Erythroblast (primary cell): ENCODE data around the gene YDJC.
"Not testable (repeated sequence)": the region's sequence is repeated elsewhere in the genome, so short reads cannot be mapped to it uniquely, and the experiment has no call there.

Source experiments
- DNase-seq, 2 experiments: peaks; one replicate each; lab custom pipeline; 2025; lab: John Stamatoyannopoulos, UW
- GATA1 ChIP-seq: IDR thresholded peaks from 2 replicates; pipeline ENCODE4 v1.6.1; 2011; ENCODE audit warnings: low read depth, mild to moderate bottlenecking, control low read depth, low read length, moderate library complexity
- POLR2A ChIP-seq: IDR thresholded peaks from 2 replicates; pipeline ENCODE4 v1.6.1; 2011; ENCODE audit warnings: mild to moderate bottlenecking, low read length

YDJC gene

DNA sequence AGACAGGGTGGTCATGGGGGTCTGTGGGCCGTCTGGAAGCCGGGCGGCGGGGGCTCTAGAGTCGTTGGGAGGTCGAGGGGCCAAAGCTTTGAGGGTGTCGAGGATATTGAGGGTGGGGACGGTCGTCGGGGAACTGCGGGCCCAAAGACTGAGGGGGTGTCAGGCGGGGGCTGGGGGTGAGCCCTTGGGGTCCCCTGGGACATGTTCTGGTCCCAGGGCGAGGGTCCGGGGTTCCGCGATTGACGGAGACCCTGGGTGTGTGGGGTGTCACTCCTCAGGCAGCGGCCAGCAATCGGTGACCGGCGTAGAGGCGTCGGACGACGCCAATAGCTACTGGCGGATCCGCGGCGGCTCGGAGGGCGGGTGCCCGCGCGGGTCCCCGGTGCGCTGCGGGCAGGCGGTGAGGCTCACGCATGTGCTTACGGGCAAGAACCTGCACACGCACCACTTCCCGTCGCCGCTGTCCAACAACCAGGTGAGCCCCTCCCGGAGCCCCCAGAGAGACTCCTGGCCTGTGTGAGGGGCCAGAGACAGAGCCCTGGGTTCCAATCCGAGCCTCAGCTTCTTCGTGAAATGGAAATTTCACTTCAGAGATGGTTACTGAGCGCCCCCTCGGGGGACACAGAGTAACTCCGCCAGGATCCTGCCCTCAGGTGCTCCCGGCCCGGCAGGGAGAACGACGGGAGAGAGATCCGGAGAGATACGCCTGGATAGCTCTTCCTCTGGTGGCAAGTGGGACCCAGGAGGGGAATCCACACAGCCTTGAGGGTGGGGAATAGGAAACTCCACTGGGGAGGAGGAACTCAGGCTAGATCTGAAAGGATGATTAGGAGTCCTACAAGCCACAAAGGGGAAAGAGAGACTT lies 13.0 kb upstream of the YDJC start:
- TF ChIP-seq POLR2A (no peak), GATA1 (no peak)
- DNase-seq, result peak; percentile 62 to 75

DNA sequence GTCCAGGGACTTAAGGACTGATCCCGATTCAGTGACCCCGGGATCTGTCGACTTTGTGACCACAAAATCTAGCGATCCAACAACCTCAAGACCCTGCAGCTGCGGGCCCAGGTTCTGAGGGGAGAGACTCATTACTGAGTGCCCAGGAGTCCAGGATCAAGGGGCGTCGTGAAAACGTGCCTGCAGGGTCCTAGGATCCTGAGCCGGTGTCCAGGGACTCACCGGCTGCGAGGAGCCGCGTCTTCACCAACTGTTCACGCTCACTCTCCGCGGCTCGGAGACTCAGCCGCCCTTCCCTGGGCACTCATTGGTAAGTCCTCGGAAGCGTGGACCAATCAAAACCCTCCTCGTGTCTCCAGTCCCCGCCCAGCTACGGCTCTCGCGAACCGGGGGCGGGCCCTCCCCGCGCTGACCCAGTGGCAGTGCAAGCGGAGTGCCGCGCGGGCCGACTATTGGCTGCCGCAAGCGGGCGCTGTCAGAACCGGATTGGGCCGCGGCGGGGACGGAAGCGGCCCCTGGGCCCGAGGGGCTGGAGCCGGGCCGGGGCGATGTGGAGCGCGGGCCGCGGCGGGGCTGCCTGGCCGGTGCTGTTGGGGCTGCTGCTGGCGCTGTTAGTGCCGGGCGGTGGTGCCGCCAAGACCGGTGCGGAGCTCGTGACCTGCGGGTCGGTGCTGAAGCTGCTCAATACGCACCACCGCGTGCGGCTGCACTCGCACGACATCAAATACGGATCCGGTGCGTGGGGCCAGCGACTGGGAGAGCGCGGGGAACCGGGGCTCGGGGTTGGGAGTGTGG lies 12.2 kb upstream of the YDJC start, which contains the start of gene SDF2L1:
SDF2L1 (plus strand) TSS at position 514 of the 795 bp plus-strand sequence; CDS start at position 549, 35 bp downstream.
- DNase-seq, result peak; percentile 98 to 99
- TF ChIP-seq GATA1 (no peak), POLR2A (peak; percentile 70)

DNA sequence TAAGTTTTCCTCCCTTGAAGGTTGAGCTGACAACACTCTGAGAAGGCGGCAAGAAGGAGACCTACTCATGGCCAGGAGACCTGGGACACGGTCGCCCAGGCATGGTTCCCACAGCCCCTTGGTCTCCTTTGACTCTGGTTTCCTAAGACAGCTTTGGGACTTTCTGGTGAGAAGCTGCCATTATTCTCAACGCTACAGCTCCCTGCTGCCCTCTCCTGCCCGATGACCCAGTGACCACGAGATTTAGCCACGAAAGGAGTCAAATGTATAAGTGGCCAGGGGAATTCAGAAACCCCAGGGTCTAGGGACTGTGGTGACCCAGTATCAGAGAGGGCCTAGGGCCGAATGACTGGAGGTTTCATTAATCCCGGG lies 11.6 kb upstream of the YDJC start:
- TF ChIP-seq POLR2A, result no peak
- TF ChIP-seq GATA1, result no peak
- DNase-seq, result peak; percentile 58 to 71

DNA sequence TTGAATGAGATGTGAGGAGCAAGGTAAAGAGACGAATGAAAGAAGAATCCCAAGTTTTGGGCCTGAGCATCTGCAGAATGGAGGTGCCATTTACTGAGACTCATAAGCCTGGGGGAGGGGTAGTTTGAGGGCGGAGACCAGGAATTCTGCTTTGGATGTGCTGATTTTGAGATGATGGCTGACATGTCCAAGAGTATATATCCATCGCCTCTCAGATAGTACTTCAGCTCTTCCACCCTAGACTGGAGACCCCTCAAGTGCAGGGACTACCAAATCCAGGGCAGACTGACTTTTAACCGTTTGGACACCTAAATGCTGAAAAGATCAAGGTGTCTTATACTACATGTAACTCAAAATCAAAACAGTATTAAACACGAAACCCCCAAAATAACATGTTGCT lies 11.0 kb upstream of the YDJC start:
- TF ChIP-seq GATA1, result no peak
- TF ChIP-seq POLR2A, result no peak
- DNase-seq, result no peak

DNA sequence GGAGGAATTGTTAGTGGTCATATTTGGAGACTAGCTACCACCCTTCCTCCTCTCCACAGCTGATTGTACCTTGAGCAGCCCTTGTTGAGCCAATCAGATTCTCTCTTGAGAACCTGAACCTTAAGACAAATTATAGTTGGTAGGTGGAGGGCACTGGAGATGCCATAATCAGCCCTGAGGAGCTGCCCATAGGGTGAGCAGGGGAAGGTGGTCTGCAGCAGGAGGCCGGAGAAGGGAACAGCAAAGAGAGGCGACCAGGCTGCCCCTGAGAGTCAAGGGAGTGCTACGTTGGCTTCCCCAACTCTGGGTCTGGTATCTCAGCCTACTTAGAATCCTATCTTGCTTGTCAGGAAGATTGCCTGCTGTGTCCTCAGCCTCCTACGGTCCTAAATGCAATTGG lies 9.5 kb upstream of the YDJC start:
- no peak for TF ChIP-seq GATA1
- TF ChIP-seq POLR2A, result no peak
- no peak for DNase-seq

DNA sequence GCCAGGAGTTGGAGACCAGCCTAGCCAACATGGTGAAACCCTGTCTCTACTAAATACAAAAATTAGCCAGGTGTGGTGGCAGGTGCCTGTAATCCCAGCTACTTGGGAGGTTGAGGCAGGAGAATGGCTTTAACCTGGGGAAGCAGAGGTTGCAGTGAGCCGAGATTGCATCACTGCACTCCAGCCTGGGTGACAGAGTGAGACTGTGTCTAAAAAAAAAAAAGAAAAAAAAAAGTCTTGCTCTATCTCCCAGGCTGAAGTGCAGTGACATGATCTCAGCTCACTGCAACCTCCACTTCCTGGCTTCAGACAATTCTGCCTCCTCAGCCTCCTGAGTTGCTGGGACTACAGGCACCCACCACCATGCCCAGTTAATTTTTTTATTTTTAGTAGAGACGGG lies 7.6 kb upstream of the YDJC start:
- DNase-seq, result not testable (repeated sequence)

DNA sequence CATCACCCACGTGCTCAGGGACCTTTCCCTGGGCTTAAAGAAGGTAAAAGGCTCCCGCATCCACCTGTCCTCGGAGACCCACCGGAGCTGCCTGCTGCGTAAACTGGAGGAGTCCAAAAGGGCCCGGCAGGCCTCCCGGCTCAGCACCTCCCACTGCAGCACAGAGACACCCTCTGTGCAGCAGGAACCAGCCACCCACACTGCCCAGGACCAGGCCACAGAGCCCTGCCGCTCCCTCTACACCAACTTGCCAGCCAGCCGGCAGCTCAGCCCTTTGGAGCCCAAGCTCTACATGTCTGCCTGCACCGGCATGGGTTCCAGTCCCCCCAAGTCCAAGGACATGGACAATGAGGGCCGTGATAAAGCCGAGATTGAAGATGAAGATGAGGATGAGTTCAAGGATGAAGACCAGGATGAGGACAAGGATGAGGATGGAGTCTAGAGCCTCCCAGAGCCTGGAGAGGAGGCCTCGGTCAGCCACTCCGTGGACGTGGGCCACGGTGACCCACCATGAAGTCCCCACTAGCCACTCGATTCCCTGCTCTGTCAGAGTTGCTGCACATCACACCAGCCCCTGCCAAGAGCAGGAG lies 6.9 kb upstream of the YDJC start:
- TF ChIP-seq POLR2A (no peak), GATA1 (no peak)
- DNase-seq, result no peak

DNA sequence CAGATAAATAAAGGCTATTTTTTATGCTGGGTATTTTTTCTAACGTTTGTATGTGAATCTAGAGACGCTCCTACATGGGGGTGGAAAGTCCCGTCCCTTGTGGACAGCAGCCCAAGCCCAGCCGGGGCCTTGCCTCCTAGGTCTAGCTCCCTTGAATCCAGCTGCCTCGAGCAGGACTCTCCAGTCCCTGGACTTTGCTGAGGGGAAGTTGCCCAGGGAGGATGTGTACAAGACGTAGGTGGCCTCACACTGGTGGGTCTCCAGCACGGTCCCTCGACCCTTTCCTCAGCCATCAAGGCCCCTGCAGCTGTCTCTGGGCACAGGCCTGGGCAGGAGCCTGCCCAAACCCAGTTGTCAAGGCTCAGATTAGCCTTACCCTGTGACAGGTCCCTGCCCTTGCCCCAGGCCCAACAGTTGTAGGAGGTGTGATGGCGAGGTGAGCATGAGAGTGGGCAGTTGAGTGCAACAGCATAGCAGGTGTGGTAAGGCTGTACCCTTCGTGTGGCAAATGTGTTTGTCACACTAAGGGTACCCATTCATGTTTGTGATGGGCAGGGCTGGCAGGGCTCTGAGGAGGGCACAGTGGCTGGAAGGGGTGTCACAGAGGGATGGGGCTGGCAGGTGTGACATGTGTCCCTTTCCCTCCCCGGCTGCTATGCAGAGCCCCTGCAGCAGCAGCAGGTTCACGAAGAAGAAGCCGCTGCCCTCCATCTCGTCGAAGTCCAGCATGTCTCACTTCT lies 6.1 kb upstream of the YDJC start:
- TF ChIP-seq GATA1 (no peak), POLR2A (no peak)
- DNase-seq, result no peak

DNA sequence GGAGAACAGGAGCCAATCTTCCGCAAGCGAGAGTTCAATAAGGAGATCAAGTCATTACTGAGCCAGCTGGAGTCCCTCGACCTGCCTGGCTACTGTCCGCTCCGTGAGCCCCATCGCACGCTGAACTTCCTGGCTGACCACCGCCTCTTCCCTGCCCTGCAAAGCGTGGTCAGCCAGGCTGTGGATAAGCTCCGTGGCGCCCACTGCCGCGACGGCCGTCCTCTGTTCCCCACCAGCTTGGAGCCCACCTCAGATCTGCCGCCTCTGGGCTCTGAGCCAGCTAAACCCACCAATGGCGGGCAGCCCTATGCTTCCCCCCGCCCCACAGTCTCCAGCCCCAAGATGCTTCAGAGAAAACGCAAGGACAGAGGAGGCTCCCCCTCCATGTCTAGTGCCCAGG lies 5.0 kb upstream of the YDJC start:
- DNase-seq, result no peak
- TF ChIP-seq POLR2A, result no peak
- TF ChIP-seq GATA1, result no peak

DNA sequence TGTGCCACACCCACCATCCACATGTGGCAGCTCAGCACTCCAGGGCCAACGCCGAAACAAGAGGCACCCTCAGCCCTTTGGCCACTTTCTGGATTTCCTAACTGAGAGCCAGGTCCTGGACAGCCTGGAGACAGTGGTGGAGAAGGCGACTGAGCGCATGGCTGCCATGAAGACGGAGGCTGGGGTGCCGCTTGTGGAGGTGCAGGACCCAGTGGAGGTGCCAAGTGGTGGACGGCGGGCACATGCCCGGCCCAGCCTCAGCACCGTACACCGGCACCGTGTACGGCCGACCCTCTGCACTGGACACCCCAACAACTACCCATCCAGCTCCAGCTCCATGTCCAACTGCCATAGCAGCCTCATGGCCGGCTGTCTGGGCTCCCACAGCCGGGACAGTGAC lies 4.3 kb upstream of the YDJC start:
- no peak for TF ChIP-seq POLR2A
- DNase-seq, result no peak

DNA sequence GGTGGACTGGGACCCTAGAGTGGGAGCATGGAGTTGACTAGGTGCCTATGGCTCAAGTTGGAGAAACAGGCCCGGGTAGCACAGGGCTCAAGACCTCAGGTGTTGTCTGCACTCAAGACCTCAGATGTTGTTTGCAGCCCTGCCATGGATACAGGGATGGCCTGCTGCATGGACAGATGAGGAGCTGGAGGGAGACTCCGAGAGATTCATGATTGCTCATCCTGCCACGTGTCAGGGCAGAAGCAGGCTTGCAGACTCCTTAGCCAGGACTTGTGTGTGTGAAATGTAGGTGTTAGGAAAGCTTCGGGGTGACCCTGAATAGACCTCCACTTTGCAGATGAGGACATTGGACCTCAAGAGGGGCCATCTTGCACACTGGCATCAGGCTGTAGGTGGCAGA lies 3.7 kb upstream of the YDJC start:
- no peak for DNase-seq
- TF ChIP-seq GATA1, result no peak
- no peak for TF ChIP-seq POLR2A

DNA sequence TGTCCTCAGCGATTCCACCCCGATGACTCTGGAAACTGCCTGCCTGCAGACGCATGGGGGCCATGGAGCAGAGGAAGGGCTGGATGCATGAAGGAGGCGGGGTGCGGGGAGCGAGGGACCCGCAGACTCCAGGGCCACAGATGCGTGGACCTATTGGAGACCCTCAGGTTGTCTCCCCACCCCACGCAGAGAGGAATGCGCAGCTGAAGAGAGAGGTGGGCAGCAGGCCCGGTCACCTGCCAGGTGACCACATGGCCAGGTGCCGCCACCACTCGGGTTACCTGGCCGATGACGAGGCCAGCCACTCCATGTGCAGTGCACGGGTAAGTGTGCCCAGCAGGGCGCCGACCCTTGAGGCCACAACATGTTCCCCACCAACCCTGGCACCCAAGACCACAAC lies 3.1 kb upstream of the YDJC start:
- DNase-seq, result no peak
- TF ChIP-seq GATA1 (no peak), POLR2A (no peak)

DNA sequence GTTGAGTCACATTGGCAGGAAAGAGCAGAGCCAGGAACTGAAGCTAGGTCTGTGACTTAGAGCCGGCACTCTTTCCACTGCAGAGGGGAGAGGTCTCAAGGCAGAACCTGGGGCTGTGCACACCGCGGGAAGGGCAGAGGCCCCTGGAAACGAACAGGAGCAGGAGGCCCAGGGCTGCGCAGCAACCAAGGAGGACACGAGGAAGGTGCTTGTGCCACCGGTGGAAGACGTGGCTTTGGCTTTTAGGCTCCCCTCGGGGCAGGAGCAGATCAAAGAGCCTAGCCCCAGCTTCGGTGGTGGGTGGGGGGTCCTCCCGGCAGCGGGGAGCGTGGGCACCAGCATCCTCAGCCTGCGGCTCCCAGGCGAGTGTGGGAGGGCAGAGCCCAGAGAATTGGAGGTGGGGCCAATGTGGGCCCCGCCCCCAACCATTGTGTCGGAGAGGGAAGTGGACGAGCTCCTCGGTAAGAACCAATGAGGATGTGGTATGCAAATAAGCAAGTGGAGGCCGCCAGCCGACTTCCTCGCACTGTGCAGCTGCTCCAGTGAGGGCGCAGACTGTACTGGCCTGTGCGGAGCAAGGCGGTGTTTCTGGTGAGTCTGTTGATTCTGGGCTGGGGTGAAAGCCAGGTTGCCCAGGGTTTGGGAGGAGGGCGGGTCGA lies 2.5 kb upstream of the YDJC start, which contains the start of gene CCDC116:
CCDC116 (plus strand) TSS at position 524 of the 659 bp plus-strand sequence. CDS start 422 bp downstream, outside the sequence.
- DNase-seq, result peak in 1 of 2 experiments; percentile 44
- TF ChIP-seq POLR2A, result no peak
